Myocyte (in vitro differentiated cells): ENCODE measurements around the gene MTA3. TPM values are rescaled to one million over a fixed set of nuclear protein-coding genes. Genes with fewer than 3 reads are reported as not detected.
"Not testable (repeated sequence)": the region's sequence is repeated elsewhere in the genome, so short reads cannot be mapped to it uniquely, and the experiment has no call there.

Experiments used
- DNase-seq: peaks from one replicate; pipeline ENCODE4 v3.0.0-alpha.2; 2012; ENCODE audit warnings: low read depth
- polyA plus RNA-seq: library from polyadenylated mRNA; unstranded; fragments of >200 nt; gene quantifications from one replicate; pipeline ENCODE4 v1.2.1, GENCODE V29; 2012; ENCODE audit warnings: missing spikeins
- total RNA-seq: library from RNA; depleted of rRNA; stranded (reverse); fragments of >200 nt; gene quantifications from 2 replicates; pipeline ENCODE4 v1.2.3, GENCODE V29; 2014

MTA3 gene
- 21.6 and 28.0 TPM in 2 replicates for total RNA-seq
- polyA plus RNA-seq: 27.3 TPM

DNA sequence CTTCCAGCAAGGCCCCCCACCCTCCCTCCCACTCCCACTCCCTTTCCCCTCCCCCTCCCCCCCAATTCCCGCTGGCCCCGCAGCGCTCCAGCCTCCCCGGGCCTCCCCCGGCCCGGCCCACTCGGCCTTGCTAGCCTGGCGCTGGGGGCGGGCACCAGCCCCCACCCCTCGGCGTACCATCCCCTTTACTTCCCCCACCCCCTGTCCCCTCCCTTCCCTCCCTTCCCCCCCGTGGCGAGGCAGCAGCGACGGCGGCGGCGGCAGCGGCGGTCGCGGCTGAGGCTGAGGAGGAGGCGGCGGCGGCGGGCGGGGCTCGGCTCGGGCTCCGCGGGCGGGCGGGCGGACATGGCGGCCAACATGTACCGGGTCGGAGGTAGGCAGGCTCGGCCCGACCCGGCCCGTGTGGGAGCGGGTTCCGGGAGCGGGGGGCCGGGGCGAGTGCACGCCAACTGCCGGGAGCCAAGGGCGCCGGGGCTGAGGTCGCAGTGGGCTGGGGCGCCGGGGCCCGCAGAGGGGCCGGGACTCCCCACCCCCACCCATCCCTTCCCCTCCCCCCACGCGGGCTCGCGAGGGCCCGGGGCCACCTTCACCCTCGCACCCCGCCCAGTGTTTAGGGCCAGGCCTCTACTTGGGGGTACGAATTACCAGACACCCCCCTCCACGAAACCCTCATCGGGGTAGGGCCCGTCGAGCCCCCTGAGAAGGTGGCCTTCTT, at the start of gene MTA3:
Gene MTA3 (plus strand): TSS at position 232 of the 715 bp plus-strand sequence. CDS start 114 bp downstream, at position 346.
- peak; percentile 55 for DNase-seq

DNA sequence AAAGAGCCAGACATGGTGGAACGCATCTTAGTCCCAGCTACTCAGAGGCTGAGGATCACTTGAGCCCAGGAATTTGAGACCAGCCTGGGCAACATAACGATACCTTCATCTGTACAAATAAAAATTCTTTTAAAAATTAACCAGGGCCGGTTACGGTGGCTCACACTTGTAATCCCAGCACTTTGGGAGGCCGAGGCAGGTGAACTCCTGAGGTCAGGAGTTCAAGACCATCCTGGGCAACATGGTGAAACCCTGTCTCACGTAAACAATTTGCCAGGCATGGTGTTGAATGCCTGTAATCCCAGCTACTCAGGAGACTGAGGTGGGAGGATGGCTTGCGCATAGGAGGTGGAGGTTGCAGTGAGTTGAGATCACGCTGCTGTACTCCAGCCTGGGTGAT, 48.8 kb upstream of the MTA3 start:
- no peak for DNase-seq

DNA sequence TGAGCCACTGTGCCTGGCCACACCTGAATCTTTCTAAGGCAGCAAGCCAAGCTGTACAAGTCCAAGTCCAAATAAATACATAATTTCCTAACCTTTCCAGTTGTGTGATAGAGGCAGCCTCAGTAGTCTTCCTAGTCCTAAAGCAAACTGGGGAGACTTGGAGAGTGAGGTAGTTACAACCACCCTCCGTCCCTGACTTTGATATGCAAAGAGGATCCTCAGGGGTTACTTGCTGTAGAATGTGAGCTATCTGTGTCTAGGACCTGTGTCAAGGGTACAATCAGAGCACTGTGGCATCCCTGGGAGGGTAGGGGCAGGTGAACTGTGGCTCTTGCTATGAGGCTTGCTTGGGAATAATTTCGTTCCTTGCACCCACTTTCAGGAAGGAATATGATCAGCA, 46.4 kb upstream of the MTA3 start:
- no peak for DNase-seq

DNA sequence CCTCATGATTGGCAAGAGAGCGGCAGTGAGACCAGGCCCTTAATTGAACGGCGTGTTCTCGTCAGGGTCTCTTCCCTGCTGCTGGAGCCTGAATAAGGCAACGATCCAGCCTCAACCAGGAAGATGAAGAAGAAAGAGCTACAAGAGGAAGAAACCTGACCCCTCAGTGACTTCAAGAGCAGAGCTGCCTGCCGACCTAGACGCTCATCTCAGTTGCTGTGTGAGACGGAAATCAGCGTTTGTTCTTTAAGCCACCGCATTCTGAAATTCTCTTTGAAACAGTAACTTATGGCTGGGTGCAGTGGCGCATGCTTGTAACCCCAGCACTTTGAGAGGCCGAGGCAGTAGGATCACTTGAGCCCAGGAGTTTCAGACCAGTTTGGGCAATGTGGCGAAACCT, 45.1 kb upstream of the MTA3 start:
- no peak for DNase-seq

DNA sequence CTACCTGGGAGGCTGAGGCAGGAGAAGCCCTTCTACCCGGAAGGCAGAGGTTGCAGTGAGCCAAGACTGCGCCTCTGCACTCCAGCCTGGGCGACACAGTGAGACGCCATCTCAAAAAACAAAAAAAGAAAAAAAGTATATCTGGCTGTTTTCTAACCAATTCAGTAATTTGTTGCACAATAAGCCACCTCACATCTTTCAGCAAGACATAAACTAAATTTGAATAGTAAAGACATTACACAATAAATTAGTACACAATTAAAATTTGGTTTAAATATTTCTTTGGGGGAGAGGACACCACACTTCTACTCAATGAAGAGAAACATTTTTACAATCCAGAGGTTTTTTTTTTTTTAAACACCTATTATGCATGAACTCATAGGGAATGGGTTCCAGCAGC, 36.0 kb upstream of the MTA3 start:
- no peak for DNase-seq

DNA sequence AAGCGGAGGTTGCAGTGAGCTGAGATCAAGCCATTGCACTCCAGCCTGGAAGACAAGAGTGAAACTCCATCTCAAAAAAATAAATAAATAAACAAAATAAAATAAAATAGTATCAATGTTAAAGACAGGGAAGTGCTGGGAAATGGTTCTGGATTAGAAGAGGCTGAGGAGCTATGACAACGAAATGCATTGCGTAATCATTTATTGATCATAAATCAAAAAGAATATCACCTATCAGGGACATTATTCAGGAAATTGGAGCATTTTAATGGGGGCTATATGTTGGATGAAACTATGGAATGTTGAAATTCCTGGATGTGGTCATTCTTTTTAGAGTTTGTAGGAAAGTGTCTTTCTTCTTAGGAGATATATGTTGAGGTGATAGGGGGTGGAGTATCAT, 30.9 kb upstream of the MTA3 start:
- no peak for DNase-seq

DNA sequence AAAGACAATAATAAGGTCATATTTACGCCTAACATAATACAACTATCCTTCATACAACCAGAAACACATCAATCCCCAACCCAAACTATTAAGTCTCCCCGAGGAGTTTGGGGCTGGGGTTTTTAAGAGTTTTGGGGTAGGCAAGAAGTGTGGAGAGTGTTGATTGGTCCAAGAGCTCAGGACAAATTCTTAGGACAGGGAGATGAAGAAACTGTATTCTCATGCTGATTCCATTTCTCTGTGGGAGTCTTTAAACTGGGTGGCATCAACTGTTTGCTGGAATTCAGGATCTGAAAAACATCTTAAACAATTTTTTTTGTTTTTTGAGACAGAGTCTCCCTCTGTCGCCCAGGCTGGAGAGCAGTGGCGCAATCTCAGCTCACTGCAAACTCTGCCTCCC, 25.6 kb upstream of the MTA3 start:
- no peak for DNase-seq

DNA sequence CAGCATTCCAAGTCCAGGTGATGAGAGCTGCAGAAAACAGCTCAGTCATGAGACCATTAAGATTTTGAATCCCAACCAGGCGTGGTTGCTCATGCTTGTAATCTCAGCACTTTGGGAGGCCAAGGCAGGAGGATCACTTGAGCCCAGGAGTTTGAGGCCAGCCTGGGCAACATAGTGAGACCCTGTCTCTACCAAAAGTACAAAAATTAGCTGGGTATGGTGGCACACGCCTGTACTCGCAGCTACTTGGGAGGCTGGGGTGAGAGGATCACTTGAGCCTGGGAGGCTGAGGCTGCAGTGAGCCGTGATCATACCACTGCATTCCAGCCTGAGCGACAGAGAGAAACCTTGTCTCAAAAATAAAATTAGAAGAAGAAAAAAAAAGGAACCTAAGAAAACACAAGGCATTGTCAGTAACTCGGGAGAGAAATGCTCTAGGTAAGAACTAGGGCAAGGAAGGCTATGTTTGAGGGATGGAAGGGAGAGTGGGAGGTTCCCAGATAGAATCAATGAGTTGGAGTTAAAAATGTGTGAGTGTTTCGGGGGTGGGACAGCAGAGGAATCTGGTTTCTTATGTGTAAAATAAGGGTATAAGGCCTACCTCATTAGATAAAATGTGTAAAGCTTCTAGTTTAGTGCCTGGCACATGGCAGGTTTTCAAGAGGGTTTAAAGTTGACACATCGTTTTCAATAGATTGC, 23.3 kb upstream of the MTA3 start:
- DNase-seq: no peak

DNA sequence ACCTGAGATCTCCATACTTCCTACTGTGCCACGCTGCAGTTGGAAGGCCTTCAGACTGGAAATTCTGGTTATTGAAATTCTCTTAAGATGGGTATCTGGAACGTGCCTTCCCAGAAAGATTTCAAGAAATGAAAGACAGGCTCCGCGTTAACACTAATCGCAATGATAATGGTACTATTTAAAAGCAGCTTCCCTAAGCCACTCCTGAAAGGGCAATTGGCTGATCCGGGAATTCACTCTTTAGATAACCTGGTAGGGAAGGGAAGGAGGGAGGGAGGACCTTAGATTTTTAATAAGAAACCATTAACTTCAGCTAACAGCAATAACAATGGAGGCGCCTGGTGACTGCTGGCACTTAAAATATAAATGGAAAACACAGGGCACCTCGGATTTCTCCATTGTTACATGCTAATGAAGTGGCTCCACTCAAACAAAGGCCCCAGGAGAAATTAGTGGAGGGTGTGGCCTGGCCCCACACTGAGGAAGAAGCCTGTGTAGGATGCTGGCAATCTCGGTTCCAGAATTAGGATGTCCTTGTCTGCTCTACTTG, 22.5 kb upstream of the MTA3 start:
- no peak for DNase-seq

DNA sequence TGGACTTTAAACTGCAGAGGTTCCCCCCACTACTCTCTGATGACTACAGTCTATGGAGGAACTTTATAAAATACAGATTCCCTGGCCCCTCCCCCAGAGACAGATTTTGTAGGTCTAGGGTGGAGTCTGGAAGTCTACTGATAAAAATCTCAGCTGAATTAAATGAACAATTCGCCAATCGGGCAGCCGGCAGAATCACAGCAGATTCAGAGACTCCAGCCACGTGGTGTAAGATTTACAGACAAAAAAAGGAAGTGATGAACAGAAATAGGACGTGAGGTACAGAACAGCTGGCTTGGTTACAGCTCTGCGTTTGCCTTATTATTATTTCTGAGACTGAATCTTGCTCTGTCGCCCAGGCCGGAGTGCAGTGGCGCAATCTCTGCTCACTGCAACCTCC, 21.4 kb upstream of the MTA3 start:
- DNase-seq: no peak

DNA sequence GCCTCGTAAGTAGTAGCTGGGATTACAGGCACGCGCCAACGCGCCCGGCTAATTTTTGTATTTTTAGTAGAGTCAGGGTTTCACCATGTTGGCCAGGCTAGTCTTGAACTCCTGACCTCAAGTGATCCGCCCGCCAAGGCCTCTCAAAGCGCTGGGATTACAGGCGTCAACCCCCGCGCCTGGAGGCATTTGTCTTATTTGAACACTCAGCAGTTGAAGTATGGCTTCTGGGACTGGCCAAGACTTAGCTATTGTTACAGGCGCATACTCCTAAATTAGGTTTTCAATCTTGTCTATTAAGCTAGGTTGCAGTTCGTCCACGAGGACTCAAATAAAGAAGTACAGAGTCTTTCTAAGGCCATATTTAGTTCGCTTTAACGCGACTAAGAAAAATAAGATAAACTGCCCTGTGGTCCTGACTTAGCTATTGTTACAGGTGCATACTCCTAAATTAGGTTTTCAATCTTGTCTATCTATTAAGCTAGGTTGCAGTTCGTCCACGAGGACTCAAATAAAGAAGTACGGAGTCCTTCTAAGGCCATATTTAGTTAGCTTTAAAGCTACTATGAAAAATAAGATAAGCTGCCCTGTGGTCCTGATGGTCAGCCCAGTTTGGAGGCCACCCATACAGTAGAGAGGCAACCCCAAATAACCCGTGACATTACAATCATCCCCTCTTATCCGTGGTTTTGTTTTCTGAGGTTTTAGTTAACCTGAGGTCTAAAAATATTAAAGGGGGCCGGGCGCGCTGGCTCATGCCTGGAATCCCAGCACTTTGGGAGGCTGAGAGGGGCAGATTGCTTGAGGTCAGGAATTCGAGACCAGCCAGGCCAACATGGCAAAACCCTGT, 20.8 kb upstream of the MTA3 start:
- no peak for DNase-seq

DNA sequence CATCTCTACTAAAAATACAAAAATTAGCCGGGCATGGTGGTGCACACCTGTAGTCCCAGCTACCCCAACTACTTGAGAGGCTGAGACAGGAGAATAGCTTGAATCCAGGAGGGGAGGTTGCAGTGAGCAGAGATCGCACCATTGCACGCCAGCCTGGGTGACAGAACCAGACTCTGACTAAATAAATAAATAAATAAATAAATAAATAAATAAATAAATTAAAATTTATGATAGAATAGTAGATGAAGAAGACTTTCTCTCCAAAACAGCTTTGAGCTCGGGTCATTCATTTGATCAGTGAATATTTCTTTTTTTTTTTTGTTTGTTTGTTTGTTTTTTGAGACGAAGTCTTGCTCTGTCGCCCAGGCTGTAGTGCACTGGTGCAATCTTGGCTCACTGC, 17.6 kb upstream of the MTA3 start:
- DNase-seq: no peak

DNA sequence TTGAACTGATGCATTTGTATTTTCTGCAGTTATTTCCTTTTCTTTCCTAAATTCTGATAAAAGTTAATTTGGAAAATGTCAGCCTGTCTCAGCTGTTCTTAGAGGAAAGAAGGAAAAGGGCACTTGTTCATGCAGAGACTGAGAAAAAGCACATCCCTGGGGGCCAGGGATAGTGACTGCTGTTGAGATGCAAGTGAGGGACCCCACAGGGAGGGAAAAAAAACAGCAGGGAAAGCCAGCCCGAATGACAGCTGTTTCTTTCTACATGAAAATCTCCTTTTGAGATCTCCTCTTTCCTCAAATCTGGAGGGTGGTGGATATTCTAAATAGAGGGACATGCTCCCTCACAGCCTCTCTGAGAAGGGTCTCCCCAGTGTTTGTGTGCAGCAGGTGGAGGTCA, 14.0 kb upstream of the MTA3 start:
- no peak for DNase-seq

DNA sequence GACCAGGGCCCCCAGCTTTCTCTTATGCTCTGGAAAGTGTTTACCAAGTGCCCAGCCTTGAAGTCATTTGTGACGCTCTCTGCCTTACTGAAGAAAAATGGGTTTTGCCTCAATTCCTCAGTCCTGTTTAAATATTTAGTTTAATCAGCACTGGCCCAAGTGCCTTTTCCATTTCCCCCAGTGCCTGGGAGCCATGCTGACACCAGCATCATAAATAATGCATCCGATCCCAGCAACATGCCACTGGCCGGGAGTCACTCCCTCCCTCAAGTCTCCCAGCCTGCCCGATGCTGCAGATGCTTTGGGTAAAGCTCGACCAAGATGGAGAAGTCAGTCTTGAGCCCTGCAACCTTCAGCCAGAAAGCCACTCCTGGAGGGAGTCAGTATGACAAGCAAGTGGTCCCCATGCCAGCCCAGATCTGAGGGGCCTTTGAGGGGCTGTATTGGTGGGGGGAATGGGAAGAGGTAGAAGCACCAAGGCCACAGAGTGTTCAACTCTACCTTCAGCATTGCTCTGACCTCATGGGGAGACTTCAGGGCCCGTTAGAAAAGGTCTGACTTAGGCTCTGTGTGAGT, 12.0 kb upstream of the MTA3 start:
- no peak for DNase-seq

DNA sequence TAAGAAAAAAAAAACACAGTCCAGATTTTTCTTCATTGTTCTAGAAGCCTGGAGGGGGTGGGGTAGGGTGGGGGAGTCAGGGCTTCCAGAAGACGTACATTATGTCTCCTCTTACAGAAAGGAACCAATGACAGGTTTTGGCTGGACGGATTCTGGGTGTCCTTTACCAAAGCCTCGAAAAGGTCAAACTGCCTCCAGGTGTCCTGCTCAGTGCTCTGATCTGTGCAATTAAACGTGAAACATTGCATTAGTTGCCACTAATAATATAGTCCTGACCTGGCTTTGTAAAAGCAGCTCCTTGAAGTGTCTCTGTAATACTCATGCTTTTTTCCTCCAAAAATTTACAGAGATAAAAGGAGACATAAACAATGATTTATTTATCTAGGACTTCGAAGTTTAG, 11.1 kb upstream of the MTA3 start:
- DNase-seq: no peak

DNA sequence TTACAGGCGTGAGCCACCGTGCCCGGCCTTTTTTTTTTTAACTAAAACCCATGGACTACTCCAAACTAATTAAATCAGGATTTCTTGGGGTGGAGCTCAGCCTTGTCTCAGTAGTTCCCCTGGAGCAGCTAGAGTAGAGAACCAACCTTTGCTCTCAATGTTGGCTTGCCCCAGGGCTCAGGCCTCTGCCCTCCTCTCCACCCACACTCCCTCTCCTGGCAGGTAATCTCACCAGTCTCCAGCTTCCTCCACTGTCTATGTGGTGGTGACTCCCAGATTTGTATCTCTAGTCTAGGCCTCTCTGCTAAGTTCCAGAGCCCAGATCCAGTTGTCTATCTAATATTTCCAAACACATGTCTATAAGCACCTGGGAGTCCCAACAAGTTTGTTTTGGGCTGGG, 9.6 kb upstream of the MTA3 start:
- no peak for DNase-seq

DNA sequence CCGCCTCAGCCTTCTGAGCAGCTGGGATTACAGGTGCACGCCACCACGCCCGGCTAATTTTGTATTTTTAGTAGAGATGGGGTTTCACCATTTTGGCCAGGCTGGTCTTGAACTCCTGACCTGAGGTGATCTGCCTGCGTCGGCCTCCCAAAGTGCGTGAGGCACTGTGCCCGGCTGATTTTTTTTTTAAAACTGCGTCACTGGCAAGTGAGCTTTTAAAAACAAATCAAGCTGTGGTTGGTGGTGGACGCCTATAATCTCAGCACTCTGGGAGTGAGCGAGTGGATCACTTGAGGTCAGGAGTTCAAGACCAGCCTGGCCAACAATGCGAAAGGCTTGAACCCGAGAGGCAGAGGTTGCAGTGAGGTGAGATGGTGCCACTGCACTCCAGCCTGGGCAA, 8.3 kb upstream of the MTA3 start:
- not testable (repeated sequence) for DNase-seq

DNA sequence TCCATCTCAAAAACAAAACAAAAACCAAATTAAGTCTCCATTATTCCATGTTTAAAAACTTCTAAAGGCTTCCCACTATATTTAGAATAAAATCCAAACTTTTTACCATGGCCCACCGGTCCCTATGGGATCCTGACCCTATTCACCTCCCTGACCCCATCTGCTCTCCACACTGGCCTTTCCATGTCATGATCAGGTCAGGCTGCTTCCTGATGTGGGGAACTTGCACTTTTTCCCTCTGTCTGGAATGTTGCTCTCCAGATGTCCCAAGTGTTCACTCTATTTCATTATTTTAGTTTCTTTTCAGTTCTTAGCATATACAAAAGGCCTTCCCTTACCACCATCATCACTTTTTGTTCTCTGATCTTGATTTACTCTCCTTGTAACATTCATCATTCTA, 7.5 kb upstream of the MTA3 start:
- DNase-seq: no peak

DNA sequence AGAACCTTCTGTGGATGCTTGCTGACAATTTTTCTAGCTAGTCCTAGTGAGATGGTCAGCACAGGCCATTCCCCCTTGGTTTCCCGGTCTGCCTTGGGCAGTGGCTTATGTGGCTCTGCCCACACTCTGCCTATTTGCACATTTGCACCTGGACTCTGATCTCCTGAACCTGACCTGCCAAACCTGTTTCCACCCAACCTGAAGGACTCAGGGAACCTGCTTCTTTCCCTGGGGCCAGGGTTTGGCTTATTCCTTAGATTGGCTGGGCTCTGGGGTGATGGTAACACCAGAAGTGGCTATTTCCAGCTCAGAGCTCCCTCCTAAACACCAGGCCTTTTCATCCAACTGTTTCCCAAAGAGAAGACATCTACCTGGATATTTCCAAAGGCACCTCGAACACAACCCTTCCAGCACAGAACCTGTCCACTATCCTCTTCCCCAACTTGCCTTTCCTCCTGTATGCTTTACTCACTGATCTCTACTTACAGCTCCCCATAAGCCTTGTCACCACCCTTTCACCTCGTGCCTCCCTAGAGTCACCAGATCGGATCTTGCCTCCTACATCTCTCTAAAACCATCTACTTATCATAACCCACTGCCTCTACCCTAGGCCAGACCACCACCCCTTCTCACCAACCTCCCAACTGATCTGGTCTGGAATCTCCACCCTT, 5.8 kb upstream of the MTA3 start:
- no peak for DNase-seq

DNA sequence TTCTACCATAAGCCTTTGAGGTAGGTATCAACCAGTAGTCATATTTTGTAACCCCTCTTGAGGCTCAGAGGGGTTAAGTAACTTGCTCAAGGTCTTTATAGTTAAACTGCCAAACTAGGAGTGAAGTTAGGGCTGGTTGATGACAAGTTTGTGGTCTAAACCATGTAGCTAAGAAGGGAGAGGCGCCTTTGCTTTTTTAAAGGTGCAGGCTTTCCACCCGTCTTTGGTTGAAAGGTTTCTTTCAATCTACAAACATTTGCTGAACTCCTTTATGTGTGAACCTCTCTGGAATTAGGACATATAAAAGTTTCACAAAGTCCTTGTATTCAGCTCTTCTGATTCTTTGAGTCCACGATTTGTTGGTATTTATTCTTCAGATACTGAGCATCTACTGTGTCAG, 2.4 kb upstream of the MTA3 start:
- peak; percentile 17 for DNase-seq

DNA sequence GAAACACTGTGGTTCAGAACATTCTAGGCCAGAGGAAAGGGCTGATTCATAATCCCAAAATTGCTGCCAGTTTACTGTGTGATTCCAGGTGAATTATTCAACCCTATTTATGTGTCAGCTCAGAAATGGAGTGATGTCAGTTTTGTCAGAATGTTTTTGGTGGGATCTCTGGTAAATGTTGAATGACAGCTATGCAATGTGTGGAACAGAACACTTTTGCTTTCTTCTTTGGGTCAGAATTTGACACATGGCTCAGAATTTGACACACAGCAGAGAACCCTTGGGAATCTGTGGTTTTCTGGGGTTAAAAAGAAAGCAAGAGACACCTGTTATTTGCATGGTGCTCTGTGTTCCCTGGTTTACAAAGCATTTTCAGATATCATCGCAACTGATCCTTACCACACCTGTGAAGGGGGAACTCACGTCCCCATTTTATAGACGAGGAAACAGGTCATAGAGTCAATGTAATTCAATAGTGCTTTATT, 1.6 kb upstream of the MTA3 start:
- DNase-seq: peak; percentile 77
